Measurements from ENCODE around the gene UNC5C. TPM values are rescaled to one million over a fixed set of nuclear protein-coding genes. Genes with fewer than 3 reads are reported as not detected.

Gene UNC5C
- total RNA-seq, 1 experiment from 2014 or later, result not detected

GRCh38 chr4:95470622-95471021, 78.2 kb downstream of the UNC5C start:
- Mint-ChIP-seq H3K27me3 (ENCODE audit: insufficient read depth, unreplicated experiment) (no peaks in the 10 kb centered on the region), H3K9me3 (ENCODE audit: unreplicated experiment) (peaks cover 11% of the 10 kb centered on the region), H3K36me3 (ENCODE audit: insufficient read depth, unreplicated experiment) (no peaks in the 10 kb centered on the region), H3K27ac (ENCODE audit: unreplicated experiment) (no peak overlapping the region), H3K4me3 (ENCODE audit: unreplicated experiment) (no peak overlapping the region), H3K4me1 (ENCODE audit: low read depth, unreplicated experiment) (peaks cover 7% of the 10 kb centered on the region)
- no peaks in the 10 kb centered on the region for H3K4me1 ChIP-seq
- H3K9me3 ChIP-seq, result no peaks in the 10 kb centered on the region
- intact Hi-C loops (cut with micrococcal nuclease; ENCODE audit: unreplicated experiment), result no loop called here
- no peaks in the 10 kb centered on the region for H3K27me3 ChIP-seq (replicated peaks; ENCODE audit: control insufficient read depth, insufficient read depth, low read length)
- no TSS peak for BruUV-seq (replicated peaks)
- DNase-seq, result no peak
- ChIA-PET POLR2A (no interaction called here), CTCF (no interaction called here)
- TF ChIP-seq CTCF (IDR thresholded peaks at IDR 0.05; ENCODE audit: insufficient read depth in 1 of 2, low read depth in 1 of 2, low read length in 1 of 2, severe bottlenecking in 1 of 2, unreplicated experiment in 1 of 2), result no peak
- H3K36me3 ChIP-seq (ENCODE audit: control insufficient read depth, insufficient read depth, low read length), result no peaks in the 10 kb centered on the region
- H3K4me3 ChIP-seq (ENCODE audit: low read depth, low read length), result no peak overlapping the region

GRCh38 chr4:95469617-95470016, 79.2 kb downstream of the UNC5C start:
- no peak overlapping the region for H3K4me3 Mint-ChIP-seq (ENCODE audit: unreplicated experiment)
- H3K27me3 ChIP-seq (replicated peaks; ENCODE audit: control insufficient read depth, insufficient read depth, low read length), result no peaks in the 10 kb centered on the region
- peaks cover 9% of the 10 kb centered on the region for H3K4me1 ChIP-seq
- H3K9me3 Mint-ChIP-seq (ENCODE audit: unreplicated experiment), result peaks cover 11% of the 10 kb centered on the region
- ChIA-PET POLR2A (no interaction called here), CTCF (no interaction called here)
- H3K9me3 ChIP-seq, result no peaks in the 10 kb centered on the region
- no peak overlapping the region for H3K4me3 ChIP-seq (ENCODE audit: low read depth, low read length)
- TF ChIP-seq CTCF (IDR thresholded peaks at IDR 0.05; ENCODE audit: insufficient read depth in 1 of 2, low read depth in 1 of 2, low read length in 1 of 2, severe bottlenecking in 1 of 2, unreplicated experiment in 1 of 2), result no peak
- H3K36me3 Mint-ChIP-seq (ENCODE audit: insufficient read depth, unreplicated experiment), result no peaks in the 10 kb centered on the region
- no peaks in the 10 kb centered on the region for H3K36me3 ChIP-seq (ENCODE audit: control insufficient read depth, insufficient read depth, low read length)
- H3K27ac Mint-ChIP-seq (ENCODE audit: unreplicated experiment), result no peak overlapping the region
- intact Hi-C loops (cut with micrococcal nuclease; ENCODE audit: unreplicated experiment), result no loop called here
- no peak for DNase-seq
- no TSS peak for BruUV-seq (replicated peaks)
- peaks cover 15% of the 10 kb centered on the region for H3K4me1 Mint-ChIP-seq (ENCODE audit: low read depth, unreplicated experiment)
- H3K27me3 Mint-ChIP-seq (ENCODE audit: insufficient read depth, unreplicated experiment), result no peaks in the 10 kb centered on the region

GRCh38 chr4:95466791-95467190, 82.0 kb downstream of the UNC5C start:
- no peak overlapping the region for H3K4me3 ChIP-seq (ENCODE audit: low read depth, low read length)
- no TSS peak for BruUV-seq (replicated peaks)
- Mint-ChIP-seq H3K27me3 (ENCODE audit: insufficient read depth, unreplicated experiment) (no peaks in the 10 kb centered on the region), H3K4me1 (ENCODE audit: low read depth, unreplicated experiment) (peaks cover 15% of the 10 kb centered on the region), H3K36me3 (ENCODE audit: insufficient read depth, unreplicated experiment) (no peaks in the 10 kb centered on the region), H3K27ac (ENCODE audit: unreplicated experiment) (no peak overlapping the region), H3K9me3 (ENCODE audit: unreplicated experiment) (peaks cover 11% of the 10 kb centered on the region), H3K4me3 (ENCODE audit: unreplicated experiment) (no peak overlapping the region)
- H3K27me3 ChIP-seq (replicated peaks; ENCODE audit: control insufficient read depth, insufficient read depth, low read length), result no peaks in the 10 kb centered on the region
- H3K9me3 ChIP-seq, result no peaks in the 10 kb centered on the region
- no peak for TF ChIP-seq CTCF (IDR thresholded peaks at IDR 0.05; ENCODE audit: insufficient read depth in 1 of 2, low read depth in 1 of 2, low read length in 1 of 2, severe bottlenecking in 1 of 2, unreplicated experiment in 1 of 2)
- H3K4me1 ChIP-seq, result peaks cover 10% of the 10 kb centered on the region
- no peak for DNase-seq
- H3K36me3 ChIP-seq (ENCODE audit: control insufficient read depth, insufficient read depth, low read length), result no peaks in the 10 kb centered on the region
- intact Hi-C loops (cut with micrococcal nuclease; ENCODE audit: unreplicated experiment), result no loop called here
- CTCF ChIA-PET, result no interaction called here
- POLR2A ChIA-PET, result no interaction called here
